ENCODE data around the gene ZCWPW1.

DNA sequence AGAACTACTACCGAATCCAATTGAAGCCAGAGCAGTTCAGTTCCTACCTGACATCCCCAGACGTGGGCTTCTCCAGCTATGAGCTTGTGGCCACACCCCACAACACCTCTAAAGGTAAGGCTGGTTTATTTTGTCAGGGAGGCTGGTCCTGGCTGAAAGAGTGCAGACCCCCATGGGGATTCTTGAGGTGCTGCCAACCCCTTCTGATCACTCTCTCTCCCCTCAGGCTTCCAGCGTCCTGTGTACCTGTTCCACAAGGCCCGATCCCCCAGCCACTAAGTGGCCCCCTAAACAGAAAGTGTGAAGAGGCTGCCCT lies 4.7 kb upstream of the ZCWPW1 start:
- TF ChIP-seq, protein P1, sequence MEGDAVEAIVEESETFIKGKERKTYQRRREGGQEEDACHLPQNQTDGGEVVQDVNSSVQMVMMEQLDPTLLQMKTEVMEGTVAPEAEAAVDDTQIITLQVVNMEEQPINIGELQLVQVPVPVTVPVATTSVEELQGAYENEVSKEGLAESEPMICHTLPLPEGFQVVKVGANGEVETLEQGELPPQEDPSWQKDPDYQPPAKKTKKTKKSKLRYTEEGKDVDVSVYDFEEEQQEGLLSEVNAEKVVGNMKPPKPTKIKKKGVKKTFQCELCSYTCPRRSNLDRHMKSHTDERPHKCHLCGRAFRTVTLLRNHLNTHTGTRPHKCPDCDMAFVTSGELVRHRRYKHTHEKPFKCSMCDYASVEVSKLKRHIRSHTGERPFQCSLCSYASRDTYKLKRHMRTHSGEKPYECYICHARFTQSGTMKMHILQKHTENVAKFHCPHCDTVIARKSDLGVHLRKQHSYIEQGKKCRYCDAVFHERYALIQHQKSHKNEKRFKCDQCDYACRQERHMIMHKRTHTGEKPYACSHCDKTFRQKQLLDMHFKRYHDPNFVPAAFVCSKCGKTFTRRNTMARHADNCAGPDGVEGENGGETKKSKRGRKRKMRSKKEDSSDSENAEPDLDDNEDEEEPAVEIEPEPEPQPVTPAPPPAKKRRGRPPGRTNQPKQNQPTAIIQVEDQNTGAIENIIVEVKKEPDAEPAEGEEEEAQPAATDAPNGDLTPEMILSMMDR (IDR thresholded peaks at IDR 0.05; ENCODE audit: low read depth, low read length): no peak
- no peak for TF ChIP-seq EZH2phosphoT487 (IDR thresholded peaks at IDR 0.05; ENCODE audit: low read depth)
